DOHH2 (cell line): ENCODE measurements around the gene PMIS2.

Source experiments
- H3F3A ChIP-seq: fragments of 200-600 bp; sonication (generic), shearing (Covaris generic); 2 replicates; pipeline ENCODE4 v1.6.0; 2016; ENCODE audit warnings: antibody characterized with exemption, mild to moderate bottlenecking; ENCODE audit not compliant: control insufficient read depth, insufficient read depth
- H3K27ac ChIP-seq: fragments of 200-600 bp; sonication (generic); 2 replicates; pipeline ENCODE4 v1.5.1; 2014; ENCODE audit warnings: low read depth, mild to moderate bottlenecking, low read length, moderate library complexity
- H3K27me3 ChIP-seq: fragments of 200-600 bp; sonication (generic); 2 replicates; pipeline ENCODE4 v1.6.1; 2014; ENCODE audit warnings: mild to moderate bottlenecking, low read length, mixed read lengths; ENCODE audit not compliant: control insufficient read depth
- H3K36me3 ChIP-seq: fragments of 200-600 bp; sonication (generic); 2 replicates; pipeline ENCODE4 v1.6.1; 2014; ENCODE audit warnings: mild to moderate bottlenecking, low read length, moderate library complexity, mixed read lengths; ENCODE audit not compliant: control insufficient read depth
- H3K4me1 ChIP-seq: fragments of 200-600 bp; sonication (generic); 2 replicates; pipeline ENCODE4 v1.6.1; 2014; ENCODE audit warnings: mild to moderate bottlenecking, low read length, mixed read lengths; ENCODE audit not compliant: control insufficient read depth
- H3K4me2 ChIP-seq: fragments of 200-600 bp; sonication (generic); 2 replicates; pipeline ENCODE4 v1.6.0; 2014; ENCODE audit warnings: mild to moderate bottlenecking, low read length, moderate library complexity
- H3K4me3 ChIP-seq: fragments of 200-600 bp; sonication (generic); 2 replicates; pipeline ENCODE4 v1.5.1; 2014; ENCODE audit warnings: mild to moderate bottlenecking, low read length, mixed read lengths
- H3K79me2 ChIP-seq: fragments of 200-600 bp; sonication (generic); 2 replicates; pipeline ENCODE4 v1.6.1; 2014; ENCODE audit warnings: mild to moderate bottlenecking, low read length, mixed read lengths; ENCODE audit not compliant: control insufficient read depth
- H3K9me2 ChIP-seq: fragments of 200-600 bp; sonication (generic); replicated peaks from 2 replicates; pipeline ENCODE4 v1.6.1; 2014; ENCODE audit warnings: mild to moderate bottlenecking, low read length, mixed read lengths; ENCODE audit not compliant: control insufficient read depth
- H3K9me3 ChIP-seq: fragments of 200-600 bp; sonication (generic); 2 replicates; pipeline ENCODE4 v1.6.1; 2014; ENCODE audit warnings: antibody characterized with exemption, low read length, mixed read lengths; ENCODE audit not compliant: control insufficient read depth, insufficient read depth
- H4K20me1 ChIP-seq: fragments of 200-600 bp; sonication (generic); 2 replicates; pipeline ENCODE4 v1.6.0; 2014; ENCODE audit warnings: low read depth, mild to moderate bottlenecking, antibody characterized with exemption, low read length, moderate library complexity; ENCODE audit not compliant: control insufficient read depth, insufficient read depth
- EZH2phosphoT487 ChIP-seq: fragments of 200-600 bp; sonication (generic); IDR thresholded peaks from 2 replicates; pipeline ENCODE4 v1.6.1; 2017; ENCODE audit warnings: borderline replicate concordance, mild to moderate bottlenecking, antibody characterized with exemption, low read length, moderate library complexity, mixed read lengths
- TF ChIP-seq, protein P1 (sequence below): fragments of 200-600 bp; sonication (generic); IDR thresholded peaks from one replicate; pipeline ENCODE4 v1.5.1; 2014; ENCODE audit warnings: antibody characterized with exemption, mild to moderate bottlenecking, low read depth, low read length; ENCODE audit not compliant: poor library complexity, severe bottlenecking

The PMIS2 gene

DNA sequence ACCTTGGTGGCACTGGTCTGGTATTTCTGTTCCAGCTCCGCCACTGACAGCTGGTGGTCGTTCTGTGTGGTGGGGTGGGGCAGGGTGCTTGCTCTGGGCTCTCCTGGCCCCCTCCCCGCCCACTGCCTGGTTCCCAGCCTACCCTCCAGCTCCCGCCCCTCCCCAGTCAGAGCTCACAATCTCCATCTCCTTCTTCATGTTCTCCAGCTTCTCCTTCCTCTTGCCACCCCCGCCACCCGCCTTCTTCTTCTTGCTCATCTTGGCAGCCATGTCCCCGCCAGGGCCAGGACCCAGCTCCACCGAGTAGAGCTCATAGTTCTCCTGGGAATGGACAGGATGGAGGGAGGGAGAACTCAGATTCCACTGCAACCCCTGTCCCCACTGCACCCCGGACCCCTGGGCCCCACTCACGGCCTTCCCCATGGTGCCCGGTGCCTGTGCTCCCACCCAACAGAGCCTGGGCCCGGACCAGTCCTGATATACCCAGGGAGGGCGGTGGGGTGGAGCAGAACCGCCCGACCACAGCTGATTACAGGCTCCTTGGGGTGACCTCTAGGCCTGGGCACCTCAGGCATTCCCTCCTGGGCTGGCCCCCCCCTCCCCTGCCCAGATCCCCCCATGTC lies 22.7 kb upstream of the PMIS2 start, which contains the start of gene ATP4A:
Gene ATP4A, minus strand, starts transcription at position 452 of the 623 bp plus-strand sequence. Its CDS starts 29 bp downstream, at position 423.
- H4K20me1 ChIP-seq = no peaks in the 10 kb centered on the region; the same call in 1 of the 2 replicates
- peaks cover 19% of the 10 kb centered on the region for H3K27me3 ChIP-seq
- no peak within 1 kb of the TSS for H3K4me2 ChIP-seq
- no peak within 1 kb of the TSS for H3K4me3 ChIP-seq
- no peaks in the 10 kb centered on the region for H3K36me3 ChIP-seq
- H3K9me3 ChIP-seq = no peaks in the 10 kb centered on the region
- TF ChIP-seq, protein P1, sequence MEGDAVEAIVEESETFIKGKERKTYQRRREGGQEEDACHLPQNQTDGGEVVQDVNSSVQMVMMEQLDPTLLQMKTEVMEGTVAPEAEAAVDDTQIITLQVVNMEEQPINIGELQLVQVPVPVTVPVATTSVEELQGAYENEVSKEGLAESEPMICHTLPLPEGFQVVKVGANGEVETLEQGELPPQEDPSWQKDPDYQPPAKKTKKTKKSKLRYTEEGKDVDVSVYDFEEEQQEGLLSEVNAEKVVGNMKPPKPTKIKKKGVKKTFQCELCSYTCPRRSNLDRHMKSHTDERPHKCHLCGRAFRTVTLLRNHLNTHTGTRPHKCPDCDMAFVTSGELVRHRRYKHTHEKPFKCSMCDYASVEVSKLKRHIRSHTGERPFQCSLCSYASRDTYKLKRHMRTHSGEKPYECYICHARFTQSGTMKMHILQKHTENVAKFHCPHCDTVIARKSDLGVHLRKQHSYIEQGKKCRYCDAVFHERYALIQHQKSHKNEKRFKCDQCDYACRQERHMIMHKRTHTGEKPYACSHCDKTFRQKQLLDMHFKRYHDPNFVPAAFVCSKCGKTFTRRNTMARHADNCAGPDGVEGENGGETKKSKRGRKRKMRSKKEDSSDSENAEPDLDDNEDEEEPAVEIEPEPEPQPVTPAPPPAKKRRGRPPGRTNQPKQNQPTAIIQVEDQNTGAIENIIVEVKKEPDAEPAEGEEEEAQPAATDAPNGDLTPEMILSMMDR = no peak
- no peak for TF ChIP-seq EZH2phosphoT487
- H3K9me2 ChIP-seq = no peaks in the 10 kb centered on the region
- no peaks in the 10 kb centered on the region for H3K79me2 ChIP-seq
- peaks cover 11% of the 10 kb centered on the region for H3K4me1 ChIP-seq
- no peaks in the 10 kb centered on the region for H3F3A ChIP-seq
- no peak within 1 kb of the TSS for H3K27ac ChIP-seq

DNA sequence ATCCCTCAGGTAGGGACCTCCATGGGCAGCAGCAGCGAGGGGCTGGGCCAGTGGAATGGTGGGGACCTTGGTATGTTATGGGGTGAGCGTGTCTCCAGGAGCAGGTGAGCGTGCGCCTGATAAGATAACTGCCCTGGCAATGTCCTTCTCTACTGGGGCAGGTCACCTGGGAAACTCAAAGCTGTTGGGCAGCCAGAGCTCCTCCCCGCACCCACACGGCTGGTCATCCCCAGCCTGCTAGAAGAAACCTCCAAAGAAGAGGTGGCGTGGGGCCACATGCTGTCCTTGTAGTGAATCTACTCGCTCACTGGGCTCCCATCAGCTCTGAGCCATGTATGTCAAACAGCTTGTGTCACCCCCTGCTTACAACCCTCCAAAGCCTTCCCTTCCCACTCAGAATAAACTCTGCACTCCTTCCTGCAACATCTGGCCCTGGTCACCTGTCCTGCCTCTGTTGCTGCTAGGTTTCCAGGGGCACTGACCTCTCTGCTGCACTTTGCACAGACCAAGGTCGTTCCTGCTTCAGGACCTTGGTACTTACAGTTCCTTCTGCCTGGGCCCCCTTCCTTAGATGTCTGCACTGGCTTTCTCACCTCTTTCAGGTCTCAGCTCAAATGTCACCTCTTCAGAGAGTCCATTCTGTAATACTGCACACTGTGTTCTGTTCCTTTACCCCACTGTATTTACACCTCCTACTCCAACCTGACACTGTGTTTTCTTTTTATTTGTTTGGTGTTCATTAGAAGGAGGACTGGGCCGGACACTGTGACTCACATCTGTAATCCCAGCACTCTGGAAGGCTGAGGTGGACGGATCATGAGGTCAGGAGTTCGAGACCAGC lies 20.7 kb upstream of the PMIS2 start:
- no peak for TF ChIP-seq EZH2phosphoT487
- TF ChIP-seq, protein P1 = no peak
- no peaks in the 10 kb centered on the region for H4K20me1 ChIP-seq
- no peaks in the 10 kb centered on the region for H3K36me3 ChIP-seq
- no peak overlapping the region for H3K4me3 ChIP-seq
- no peaks in the 10 kb centered on the region for H3F3A ChIP-seq
- no peaks in the 10 kb centered on the region for H3K79me2 ChIP-seq
- H3K9me2 ChIP-seq = no peaks in the 10 kb centered on the region
- H3K27ac ChIP-seq = no peak overlapping the region
- no peaks in the 10 kb centered on the region for H3K9me3 ChIP-seq
- peaks cover 14% of the 10 kb centered on the region for H3K27me3 ChIP-seq
- H3K4me1 ChIP-seq = no peaks in the 10 kb centered on the region
- H3K4me2 ChIP-seq = no peak overlapping the region

DNA sequence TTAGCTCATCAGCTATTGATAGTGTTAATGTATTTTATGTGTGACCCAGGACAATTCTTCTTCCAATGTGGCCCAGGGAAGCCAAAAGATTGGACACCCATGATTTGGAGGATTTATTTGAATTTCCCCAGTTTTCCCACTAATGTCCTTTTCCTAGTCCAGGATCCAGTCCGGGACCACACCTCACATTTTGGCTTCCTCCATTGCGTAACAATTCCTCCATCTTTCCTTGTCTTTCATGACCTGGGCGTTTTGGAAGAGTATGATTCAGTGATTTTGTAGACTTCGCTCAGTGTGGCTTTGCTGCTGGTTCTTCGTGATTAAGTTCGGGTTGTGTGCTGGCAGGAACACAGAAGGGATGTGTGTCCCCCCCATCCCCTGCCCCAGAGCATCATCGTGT lies 19.2 kb upstream of the PMIS2 start:
- Histone ChIP-seq H3K27me3 (peaks cover 22% of the 10 kb centered on the region), H3K4me3 (no peak overlapping the region), H3K9me2 (no peaks in the 10 kb centered on the region), H3K4me1 (no peaks in the 10 kb centered on the region), H3K4me2 (no peak overlapping the region), H3K27ac (no peak overlapping the region), H3K9me3 (no peaks in the 10 kb centered on the region), H4K20me1 (no peaks in the 10 kb centered on the region), H3K79me2 (no peaks in the 10 kb centered on the region), H3F3A (no peaks in the 10 kb centered on the region), H3K36me3 (no peaks in the 10 kb centered on the region)
- TF ChIP-seq EZH2phosphoT487 = no peak
- TF ChIP-seq, protein P1 = no peak
